UCSD-AML1 (cell line): ENCODE measurements around the gene GZF1.

Experiments used
- DNase-seq: peaks from one replicate; lab custom pipeline; 2025; ENCODE audit not compliant: unreplicated experiment; lab: John Stamatoyannopoulos, UW

The GZF1 gene

DNA sequence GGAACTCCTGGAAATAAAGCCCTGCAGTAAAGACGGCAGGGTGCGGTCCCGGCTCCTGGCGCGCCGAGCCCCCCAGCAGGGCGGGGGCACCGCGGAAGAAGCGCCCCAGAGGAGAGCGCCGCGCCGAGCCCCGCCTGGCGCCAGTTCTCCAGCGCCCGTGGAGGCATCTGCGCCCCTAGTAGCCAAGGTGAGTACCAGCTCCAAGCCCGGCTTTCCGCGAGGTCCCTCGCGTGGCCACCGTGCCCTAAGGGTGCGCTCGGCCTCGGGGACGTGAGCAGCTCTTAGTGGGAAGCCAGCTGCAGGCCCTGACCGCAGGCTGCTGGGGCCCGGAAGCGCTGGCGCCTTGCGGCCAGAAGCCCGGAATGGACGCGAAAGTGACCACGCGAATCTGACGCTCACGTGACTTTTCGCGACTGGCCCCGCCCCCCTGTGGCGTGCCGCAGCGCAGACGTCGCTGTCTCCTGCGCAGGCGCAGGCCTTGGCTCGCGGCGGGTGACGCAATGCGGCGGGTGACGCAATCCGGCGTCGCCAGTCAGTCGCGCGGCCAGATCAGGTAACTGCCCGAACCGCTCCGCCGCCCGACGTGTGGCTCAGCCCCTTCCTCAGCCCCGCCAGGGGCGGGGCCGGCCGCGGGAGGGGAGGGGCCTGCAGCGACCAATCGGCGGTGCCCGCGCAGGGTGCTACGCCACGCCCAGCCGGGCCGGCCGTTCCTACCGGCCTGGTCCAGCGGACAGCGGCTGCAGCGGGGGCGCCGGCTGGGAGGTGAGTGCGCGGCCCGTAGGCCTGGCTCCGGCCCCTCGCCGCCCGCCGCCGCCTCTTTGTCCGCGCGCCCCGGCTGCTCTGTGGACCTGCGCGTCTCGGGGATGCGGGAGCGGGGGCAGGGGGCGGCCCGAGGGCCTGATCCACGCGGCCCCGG is at the start of gene GZF1:
Gene GZF1, plus strand, starts transcription at position 707 of the 916 bp plus-strand sequence. CDS start 2,202 bp downstream, outside the sequence.
- DNase-seq = peak; percentile 100

DNA sequence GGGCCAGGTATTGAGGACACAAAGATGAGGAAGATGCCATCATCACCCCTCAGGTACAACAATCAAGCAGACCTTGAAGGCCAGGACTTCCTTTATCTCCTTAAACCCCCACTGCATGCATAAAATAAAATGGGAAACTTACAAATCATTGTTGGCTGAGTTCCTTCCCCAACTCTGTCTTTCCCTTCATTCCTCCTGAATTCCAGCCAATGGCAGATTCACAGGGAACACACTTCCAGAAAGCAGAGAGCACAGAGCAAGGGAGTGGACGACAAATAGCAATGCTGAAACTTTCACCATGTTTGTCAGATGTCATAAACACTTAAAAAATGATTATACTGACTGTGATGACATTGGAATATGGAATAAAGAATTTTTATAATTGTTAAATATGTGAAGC is 48.7 kb upstream of the GZF1 start:
- DNase-seq = no peak

DNA sequence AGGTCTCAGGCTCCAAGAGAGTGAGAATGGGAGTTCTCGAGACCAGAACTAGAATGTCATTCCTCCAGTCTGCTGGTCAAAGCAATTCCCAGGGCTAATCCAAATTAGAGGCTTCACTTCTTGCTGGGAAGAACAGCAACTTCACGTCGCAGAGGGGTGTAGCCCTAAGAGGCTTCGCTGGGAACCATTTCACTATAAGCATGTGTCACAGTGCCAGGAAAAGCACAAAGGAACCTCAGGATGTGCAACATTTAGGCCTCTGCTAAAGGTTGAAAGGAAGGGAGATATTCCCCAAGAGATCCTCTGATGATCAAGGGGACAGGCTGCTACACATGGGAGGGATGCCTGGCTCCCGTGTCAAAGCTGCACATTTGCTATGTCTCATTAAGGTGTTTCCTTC is 47.3 kb upstream of the GZF1 start:
- no peak for DNase-seq

- no peak for DNase-seq
Observed at GRCh38 chr20:23315099-23315498, 46.9 kb upstream of the GZF1 start.

DNA sequence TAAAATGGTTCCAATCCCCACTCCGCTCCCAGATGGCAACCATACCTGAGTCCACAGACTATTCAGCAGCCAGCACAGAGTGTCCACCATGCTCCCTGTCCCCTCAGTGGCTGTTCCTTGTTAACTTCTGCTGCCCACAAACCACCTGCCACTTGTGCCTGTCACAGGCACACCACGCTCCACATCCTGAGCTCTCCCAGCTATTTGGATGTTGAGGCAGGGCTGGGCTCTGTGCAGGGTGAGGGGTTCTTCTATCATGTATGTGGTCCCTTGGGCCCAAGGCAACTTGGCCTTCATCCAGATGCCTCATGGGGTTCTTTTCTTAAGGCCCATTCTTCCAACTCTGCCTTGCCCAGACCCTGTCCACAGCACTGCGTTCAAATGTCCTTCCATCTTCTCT is 45.4 kb upstream of the GZF1 start:
- DNase-seq = no peak

DNA sequence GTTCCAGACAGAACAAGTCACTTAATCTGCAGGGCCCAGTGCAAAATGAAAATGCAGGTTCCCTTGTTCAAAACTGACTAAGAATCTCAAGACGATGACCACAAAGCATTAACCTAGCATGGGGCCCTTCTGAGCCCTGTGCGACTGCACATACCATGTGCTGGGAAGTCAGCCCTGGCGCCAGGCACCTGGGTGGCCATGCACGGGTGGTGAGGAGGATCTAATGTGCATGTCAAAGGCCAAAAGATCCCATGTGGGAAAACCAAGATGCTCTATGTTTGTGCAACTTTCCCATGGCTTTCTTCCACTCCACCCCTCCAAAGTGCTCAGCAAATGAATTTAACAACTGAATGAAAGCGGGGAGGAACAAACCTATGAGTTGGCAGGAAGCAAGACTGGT is 44.9 kb upstream of the GZF1 start:
- DNase-seq = no peak

GRCh38 chr20:23318347-23318746 is 43.6 kb upstream of the GZF1 start:
- no peak for DNase-seq

DNA sequence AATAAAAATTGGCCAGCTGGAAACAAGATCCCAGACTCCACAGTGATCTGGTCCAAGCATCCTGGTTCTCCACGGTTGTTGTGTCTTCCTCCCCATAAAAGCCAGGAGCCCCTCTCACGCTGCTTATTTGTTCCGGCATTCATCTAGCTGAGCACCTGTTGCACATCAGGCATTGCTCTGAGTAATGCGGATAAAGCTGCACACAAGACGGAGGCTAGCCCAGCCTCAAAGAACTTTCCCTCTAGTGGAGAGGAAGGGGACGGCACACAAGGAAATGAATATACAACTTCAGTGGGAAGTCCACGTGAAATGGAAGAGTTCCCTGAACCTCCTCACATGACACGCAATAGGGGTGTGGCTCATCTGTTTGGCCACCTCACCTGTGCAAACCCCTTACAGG is 41.7 kb upstream of the GZF1 start:
- DNase-seq = no peak

DNA sequence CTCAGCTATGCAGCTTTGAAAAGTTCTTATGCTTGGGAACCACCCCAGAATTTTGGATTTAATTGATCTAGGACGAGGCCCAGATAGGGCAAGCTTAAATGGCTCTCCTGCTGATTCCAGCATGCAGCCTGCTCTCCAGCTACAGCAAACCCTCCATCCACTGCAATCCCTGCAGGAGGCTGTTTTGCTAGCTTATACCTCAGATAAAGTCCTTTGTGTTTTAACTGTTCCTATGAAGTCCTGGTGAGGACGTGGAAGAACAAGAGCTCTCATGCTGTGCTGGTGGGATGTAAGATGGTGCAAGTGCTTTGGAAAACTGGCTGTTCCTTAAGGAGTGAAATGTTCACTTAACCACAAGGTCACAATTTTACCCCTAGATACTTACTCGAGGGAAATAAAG is 36.9 kb upstream of the GZF1 start:
- no peak for DNase-seq

GRCh38 chr20:23326774-23327173 is 35.2 kb upstream of the GZF1 start:
- no peak for DNase-seq

- DNase-seq = no peak
Observed at GRCh38 chr20:23327617-23328333, 34.2 kb upstream of the GZF1 start.

- DNase-seq = no peak
Observed at GRCh38 chr20:23331450-23332350, 30.3 kb upstream of the GZF1 start.

DNA sequence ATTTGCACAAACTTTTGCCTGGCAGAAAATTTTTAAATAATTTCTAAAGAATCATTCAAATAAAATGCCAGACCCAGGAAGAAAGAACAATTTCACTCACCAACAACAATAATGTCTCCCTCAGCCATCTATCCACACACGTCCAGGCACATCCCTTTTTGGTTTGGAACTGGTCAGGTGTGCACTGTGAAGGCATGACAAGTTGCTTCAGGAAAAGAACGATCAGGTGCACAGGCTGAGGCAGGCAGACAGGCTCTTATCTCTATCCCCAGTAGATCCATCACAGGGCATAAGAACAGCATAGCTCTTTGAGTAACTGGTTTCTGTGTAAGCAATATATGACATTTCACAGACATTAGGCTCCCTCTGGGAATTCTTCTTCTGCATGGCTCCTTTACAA is 29.5 kb upstream of the GZF1 start:
- DNase-seq = no peak

DNA sequence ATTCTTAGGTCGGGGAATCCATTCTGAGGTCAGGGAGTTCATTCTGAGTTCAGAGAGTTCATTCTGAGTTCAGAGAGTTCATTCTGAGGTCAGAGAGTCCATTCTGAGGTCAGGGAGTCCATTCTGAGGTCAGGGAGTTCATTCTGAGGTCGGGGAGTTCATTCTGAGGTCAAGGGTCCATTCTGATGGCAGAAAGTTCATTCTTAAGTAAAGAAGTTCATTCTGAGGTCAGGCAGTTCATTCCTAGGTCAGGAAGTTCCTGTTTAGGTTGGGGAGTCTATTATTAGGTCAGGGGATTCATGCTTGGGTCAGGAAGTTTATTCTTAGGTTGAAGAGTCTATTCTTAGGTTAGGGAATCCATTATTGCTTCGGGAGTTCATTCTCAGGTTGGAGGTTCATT is 27.9 kb upstream of the GZF1 start:
- DNase-seq = no peak

- no peak for DNase-seq
Observed at GRCh38 chr20:23335521-23335920, 26.5 kb upstream of the GZF1 start.

DNA sequence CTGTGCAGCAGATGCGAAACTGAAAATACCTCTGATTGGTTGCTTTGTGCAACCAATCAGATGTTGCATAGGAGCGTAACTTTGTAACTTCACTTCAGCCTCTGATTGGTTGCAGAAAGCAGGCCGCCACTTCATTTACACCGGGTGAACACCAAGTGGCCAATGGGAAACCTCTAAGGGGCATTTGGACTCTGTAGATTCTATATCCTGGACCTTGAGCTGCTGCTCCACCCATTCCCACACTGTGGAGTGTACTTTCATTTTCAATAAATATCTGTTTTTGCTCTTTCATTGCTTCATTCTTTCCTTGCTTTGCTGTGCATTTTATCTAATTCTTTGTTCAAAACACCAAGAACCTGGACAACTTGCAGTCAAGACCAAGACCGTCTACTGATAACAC is 25.5 kb upstream of the GZF1 start:
- no peak for DNase-seq

- no peak for DNase-seq
Observed at GRCh38 chr20:23337312-23337711, 24.7 kb upstream of the GZF1 start.

- no peak for DNase-seq
Observed at GRCh38 chr20:23339986-23340385, 22.0 kb upstream of the GZF1 start.

- DNase-seq = peak; percentile 32
Observed at GRCh38 chr20:23340524-23340923, 21.5 kb upstream of the GZF1 start.

- no peak for DNase-seq
Observed at GRCh38 chr20:23341073-23341472, 20.9 kb upstream of the GZF1 start.

- DNase-seq = no peak
Observed at GRCh38 chr20:23343590-23343989, 18.4 kb upstream of the GZF1 start.
